ENCODE data around the gene MAP7.

DNA sequence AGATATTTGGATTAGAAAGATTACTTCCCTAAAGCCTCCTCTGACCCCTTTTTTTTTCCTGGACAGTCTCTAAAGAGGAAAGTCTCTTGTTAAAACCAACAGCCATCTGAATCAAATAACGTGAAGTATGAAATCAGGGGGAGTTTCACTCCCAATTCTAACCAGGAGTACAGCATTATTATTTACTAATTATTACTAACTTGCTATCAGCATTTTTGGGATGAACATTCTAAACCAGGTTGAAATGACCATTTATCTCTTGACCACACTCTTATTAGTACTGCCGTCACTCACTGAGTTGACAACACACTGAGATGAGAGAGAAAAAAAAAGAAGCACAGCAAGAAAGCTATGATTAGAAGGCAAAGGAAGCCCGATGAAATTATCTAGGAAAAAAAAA lies 146.2 kb downstream of the MAP7 start:
- TF ChIP-seq, protein P1, sequence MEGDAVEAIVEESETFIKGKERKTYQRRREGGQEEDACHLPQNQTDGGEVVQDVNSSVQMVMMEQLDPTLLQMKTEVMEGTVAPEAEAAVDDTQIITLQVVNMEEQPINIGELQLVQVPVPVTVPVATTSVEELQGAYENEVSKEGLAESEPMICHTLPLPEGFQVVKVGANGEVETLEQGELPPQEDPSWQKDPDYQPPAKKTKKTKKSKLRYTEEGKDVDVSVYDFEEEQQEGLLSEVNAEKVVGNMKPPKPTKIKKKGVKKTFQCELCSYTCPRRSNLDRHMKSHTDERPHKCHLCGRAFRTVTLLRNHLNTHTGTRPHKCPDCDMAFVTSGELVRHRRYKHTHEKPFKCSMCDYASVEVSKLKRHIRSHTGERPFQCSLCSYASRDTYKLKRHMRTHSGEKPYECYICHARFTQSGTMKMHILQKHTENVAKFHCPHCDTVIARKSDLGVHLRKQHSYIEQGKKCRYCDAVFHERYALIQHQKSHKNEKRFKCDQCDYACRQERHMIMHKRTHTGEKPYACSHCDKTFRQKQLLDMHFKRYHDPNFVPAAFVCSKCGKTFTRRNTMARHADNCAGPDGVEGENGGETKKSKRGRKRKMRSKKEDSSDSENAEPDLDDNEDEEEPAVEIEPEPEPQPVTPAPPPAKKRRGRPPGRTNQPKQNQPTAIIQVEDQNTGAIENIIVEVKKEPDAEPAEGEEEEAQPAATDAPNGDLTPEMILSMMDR (conservative IDR thresholded peaks at IDR 0.05): no peak
- TF ChIP-seq ZFX (IDR thresholded peaks at IDR 0.05): no peak
